Measurements from ENCODE around the gene ZBTB21. TPM values are rescaled to one million over a fixed set of nuclear protein-coding genes. Genes with fewer than 3 reads are reported as not detected.

ZBTB21 gene
- total RNA-seq = 60.4 TPM

DNA sequence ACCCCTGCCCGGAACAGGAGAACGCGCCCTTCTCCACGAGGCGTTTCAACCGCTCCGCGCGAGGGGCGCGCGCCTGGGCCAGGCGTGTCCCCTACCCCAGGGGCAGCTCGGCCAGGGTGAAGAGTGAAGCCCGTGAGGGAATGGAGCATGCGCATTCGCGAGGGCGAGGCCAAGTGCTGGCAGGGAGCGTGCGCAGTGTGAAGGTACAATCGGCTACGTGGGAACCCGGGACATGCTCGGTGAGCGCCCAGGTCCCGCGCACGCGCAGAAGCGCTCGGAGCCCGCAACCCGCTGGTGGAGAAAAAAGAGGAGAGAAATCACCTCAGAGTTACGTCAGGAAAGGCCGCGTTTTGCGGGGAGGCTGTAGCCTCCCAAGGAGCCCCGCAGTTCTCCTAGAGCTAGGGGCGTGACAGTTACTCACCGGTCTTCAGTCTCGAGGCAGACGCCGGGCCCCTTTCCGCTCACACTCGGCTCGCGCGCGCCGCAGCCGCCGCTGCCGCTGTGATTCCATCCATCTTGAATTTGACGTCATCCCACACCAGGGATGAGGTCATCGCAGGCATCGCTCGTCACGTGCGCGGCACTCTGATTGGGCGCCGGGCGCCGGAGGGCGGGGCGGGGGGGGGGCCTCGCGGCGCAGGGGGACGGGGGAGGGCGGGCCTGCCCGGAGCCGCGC lies at the start of gene ZBTB21:
Gene ZBTB21 (minus strand): TSS at position 530 of the 676 bp plus-strand sequence. CDS start 16,265 bp downstream, outside the sequence.
- Histone ChIP-seq H3K9me3 (ENCODE audit: low read depth, low read length) (no peaks in the 10 kb centered on the region), H3K4me3 (ENCODE audit: low read length) (peak within 1 kb of the TSS; percentile 71), H3K4me1 (ENCODE audit: insufficient read depth, low read length) (peaks cover 14% of the 10 kb centered on the region), H3K27me3 (ENCODE audit: insufficient read depth, low read length) (no peaks in the 10 kb centered on the region)

DNA sequence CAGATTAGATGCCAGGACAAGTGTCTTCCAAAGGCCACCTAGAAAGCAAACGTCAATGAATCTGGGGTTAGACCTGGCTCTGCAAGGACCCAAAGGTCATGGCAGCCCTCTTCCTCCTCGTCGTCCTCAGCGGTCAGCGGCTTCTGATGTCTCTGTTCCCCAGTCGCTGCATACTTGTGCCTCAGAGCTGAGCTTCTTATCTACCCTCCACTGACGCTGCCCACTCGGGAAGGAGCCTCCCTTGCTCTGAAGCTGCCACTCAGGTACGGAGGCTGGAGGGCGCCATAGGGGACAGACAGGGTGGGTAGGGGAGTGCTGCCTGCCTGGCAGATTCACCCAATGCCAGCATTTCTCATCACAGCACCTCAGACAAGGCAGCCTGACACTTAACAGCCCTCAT lies 49.6 kb upstream of the ZBTB21 start:
- no peaks in the 10 kb centered on the region for H3K27me3 ChIP-seq (ENCODE audit: insufficient read depth, low read length)
- H3K4me1 ChIP-seq (ENCODE audit: insufficient read depth, low read length) = peaks cover 58% of the 10 kb centered on the region
- no peak overlapping the region for H3K4me3 ChIP-seq (ENCODE audit: low read length)
- no peaks in the 10 kb centered on the region for H3K9me3 ChIP-seq (ENCODE audit: low read depth, low read length)

DNA sequence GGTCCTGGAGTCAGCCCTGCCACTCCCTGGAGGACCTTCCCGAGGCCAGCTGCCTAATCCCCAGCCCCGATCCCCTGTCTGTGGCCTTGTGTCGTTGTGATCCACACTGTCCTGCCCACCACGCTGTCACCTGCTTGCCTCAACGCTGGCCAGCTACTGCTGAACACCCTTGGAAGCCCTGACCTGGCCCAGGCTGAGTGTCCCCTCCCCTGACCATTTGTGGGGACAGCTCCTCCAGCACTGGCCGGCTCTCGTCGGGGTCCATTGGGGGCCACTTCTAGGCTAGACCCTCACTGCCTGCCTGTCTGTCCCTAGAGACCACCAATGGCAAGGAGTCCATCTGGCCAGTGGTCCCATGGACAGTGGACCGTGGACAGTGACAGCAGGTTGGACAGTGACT lies 49.0 kb upstream of the ZBTB21 start:
- no peaks in the 10 kb centered on the region for H3K9me3 ChIP-seq (ENCODE audit: low read depth, low read length)
- H3K27me3 ChIP-seq (ENCODE audit: insufficient read depth, low read length) = no peaks in the 10 kb centered on the region
- H3K4me1 ChIP-seq (ENCODE audit: insufficient read depth, low read length) = peaks cover 52% of the 10 kb centered on the region
- H3K4me3 ChIP-seq (ENCODE audit: low read length) = no peak overlapping the region

DNA sequence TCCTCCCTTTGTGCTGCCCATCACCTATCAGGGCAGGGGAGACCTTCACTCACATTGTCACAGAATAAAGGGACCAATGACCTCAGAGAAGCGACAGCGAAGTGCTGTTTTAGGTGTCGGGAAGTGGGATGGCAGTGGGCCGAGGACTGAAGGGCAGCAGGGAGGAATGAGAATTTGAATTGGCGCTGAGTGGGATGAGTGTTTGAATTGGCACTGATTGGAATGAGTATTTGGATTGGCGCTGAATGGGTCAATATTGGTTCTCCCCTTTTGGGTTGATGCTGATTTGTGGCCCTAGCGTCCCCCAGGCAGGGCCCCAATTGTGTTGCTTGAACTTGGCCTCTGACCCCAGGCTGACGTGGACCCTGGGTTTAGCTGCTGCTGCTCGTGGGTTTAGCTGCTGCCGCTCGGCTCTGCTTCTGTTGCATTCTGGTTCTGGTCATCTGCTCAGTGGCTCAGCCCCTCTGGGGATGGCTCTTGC lies 48.5 kb upstream of the ZBTB21 start:
- Histone ChIP-seq H3K4me3 (ENCODE audit: low read length) (no peak overlapping the region), H3K9me3 (ENCODE audit: low read depth, low read length) (no peaks in the 10 kb centered on the region), H3K4me1 (ENCODE audit: insufficient read depth, low read length) (peaks cover 47% of the 10 kb centered on the region), H3K27me3 (ENCODE audit: insufficient read depth, low read length) (no peaks in the 10 kb centered on the region)

DNA sequence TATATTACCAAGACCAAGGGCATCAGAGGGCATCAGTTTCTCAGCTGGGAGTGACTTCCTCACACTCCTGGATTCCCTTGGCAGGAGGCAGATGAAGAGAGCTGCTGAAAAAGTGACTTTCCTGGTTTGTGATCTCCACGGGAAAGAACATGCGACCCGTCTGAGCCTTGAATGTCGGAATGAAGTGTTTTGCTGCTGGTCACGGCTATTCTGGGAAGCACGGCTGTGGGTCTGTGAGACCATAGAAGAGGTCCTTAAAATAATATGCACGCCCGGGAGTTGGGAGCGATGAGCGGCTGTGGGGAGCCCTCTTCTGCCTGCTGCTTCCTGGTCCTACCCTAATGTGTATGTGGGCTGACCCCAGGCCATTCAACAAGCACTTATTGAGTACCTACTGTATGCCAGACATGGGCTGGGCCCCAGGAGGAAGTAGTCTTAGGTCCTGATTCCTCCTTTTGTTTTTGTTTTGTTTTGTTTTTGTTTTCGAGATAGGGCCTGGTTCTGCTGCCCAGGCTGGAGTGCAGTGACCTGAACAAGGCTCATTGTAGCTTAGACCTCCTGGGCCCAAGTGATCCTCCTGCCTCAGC lies 47.8 kb upstream of the ZBTB21 start:
- no peaks in the 10 kb centered on the region for H3K9me3 ChIP-seq (ENCODE audit: low read depth, low read length)
- peaks cover 40% of the 10 kb centered on the region for H3K4me1 ChIP-seq (ENCODE audit: insufficient read depth, low read length)
- H3K27me3 ChIP-seq (ENCODE audit: insufficient read depth, low read length) = no peaks in the 10 kb centered on the region
- H3K4me3 ChIP-seq (ENCODE audit: low read length) = no peak overlapping the region

DNA sequence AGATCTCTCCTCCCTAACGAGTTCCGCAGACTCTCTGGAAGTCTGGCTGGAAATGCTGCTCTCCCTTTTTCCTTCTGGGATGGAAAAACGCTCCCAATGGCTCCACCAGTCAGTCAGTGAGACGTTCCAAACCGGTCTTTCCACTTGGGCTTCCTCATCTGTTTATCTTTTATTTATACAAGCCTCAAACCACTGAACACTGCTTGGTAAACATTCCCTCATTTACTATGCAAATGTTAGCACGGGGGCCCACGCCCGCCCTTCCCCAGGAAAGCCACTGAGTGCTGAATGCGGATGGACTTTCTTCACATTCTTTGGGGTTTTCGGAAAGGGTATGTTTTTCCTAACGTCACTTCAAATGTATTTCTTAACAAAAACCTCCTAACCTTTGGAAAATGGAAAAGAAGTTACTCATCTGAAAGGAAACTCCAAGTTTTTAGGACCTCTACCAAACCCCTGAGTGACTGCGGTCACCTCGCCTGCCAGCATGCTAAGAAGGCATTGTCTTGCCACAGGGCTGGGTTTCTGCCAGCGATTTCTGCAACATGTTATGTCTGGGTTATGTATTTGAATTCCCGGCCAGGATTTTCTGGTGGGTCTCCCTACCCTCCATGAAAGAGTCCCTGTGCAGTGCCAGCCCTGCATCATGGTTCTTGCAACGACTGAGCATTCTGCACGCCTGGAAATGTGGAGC lies 47.0 kb upstream of the ZBTB21 start:
- Histone ChIP-seq H3K27me3 (ENCODE audit: insufficient read depth, low read length) (no peaks in the 10 kb centered on the region), H3K4me3 (ENCODE audit: low read length) (no peak overlapping the region), H3K9me3 (ENCODE audit: low read depth, low read length) (no peaks in the 10 kb centered on the region), H3K4me1 (ENCODE audit: insufficient read depth, low read length) (peaks cover 32% of the 10 kb centered on the region)

DNA sequence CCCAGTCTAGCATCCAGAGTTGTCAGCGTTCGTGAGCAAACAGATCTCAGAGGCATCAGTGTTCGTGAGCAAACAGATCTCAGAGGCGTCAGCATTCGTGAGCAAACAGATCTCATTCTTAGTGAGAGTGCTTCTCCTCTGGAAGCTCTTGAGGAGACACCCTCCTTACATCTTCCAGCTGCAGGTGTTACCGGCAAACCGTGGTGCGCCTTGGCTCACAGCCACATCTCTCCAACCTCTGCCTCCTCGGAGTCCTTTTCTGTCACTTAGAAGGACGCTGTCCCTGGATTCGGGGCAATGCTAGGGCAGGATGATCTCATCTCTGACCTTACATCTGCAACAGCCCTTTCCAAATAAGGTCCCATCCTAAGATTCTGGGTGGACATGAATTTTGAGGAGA lies 46.3 kb upstream of the ZBTB21 start:
- Histone ChIP-seq H3K27me3 (ENCODE audit: insufficient read depth, low read length) (no peaks in the 10 kb centered on the region), H3K9me3 (ENCODE audit: low read depth, low read length) (no peaks in the 10 kb centered on the region)

DNA sequence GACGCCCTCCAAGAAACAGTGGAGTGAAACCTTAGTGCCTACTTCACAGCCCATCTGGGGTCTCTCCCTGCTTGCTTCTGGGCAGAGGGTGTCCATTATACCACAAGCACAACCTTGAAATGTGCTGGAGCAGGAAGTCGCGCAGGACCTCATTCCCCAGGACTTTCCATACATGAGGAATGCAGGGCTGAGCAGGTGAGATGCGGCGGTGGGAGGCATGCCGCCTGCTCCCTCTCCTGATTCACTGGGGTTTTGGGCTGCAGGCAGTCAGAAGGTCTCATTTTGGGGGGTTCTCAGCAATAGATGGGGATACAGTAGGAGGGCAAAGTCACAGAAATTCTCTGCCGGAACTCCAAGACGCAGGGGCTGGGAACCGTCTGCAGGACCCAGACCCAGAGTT lies 45.3 kb upstream of the ZBTB21 start:
- H3K4me1 ChIP-seq (ENCODE audit: insufficient read depth, low read length) = peaks cover 15% of the 10 kb centered on the region
- H3K9me3 ChIP-seq (ENCODE audit: low read depth, low read length) = no peaks in the 10 kb centered on the region
- no peaks in the 10 kb centered on the region for H3K27me3 ChIP-seq (ENCODE audit: insufficient read depth, low read length)
- no peak overlapping the region for H3K4me3 ChIP-seq (ENCODE audit: low read length)

More for the DNA sequence above, 46.3 kb upstream of the ZBTB21 start:
- Histone ChIP-seq H3K4me3 (ENCODE audit: low read length) (no peak overlapping the region), H3K4me1 (ENCODE audit: insufficient read depth, low read length) (peaks cover 25% of the 10 kb centered on the region)

DNA sequence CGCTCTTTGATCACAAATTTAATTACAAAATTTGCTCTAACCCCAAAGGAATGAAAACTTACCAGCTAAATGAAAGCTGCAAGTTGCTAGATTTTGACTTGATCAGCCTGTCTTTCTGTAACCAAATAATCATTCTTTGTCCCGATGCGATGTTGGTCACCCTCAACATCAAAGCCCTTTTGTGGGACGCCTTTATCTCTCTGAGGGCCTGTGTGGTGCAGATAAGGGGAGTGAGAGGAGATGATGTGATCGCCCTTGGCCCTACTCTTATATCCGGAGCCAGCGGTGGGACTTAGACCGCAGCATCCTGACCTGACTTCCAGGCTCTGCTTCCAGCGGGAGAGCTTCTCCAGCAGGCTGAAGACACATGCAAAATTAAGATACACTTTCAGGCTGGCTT lies 41.6 kb upstream of the ZBTB21 start:
- no peak overlapping the region for H3K4me3 ChIP-seq (ENCODE audit: low read length)
- no peaks in the 10 kb centered on the region for H3K27me3 ChIP-seq (ENCODE audit: insufficient read depth, low read length)
- no peaks in the 10 kb centered on the region for H3K9me3 ChIP-seq (ENCODE audit: low read depth, low read length)
- no peaks in the 10 kb centered on the region for H3K4me1 ChIP-seq (ENCODE audit: insufficient read depth, low read length)

DNA sequence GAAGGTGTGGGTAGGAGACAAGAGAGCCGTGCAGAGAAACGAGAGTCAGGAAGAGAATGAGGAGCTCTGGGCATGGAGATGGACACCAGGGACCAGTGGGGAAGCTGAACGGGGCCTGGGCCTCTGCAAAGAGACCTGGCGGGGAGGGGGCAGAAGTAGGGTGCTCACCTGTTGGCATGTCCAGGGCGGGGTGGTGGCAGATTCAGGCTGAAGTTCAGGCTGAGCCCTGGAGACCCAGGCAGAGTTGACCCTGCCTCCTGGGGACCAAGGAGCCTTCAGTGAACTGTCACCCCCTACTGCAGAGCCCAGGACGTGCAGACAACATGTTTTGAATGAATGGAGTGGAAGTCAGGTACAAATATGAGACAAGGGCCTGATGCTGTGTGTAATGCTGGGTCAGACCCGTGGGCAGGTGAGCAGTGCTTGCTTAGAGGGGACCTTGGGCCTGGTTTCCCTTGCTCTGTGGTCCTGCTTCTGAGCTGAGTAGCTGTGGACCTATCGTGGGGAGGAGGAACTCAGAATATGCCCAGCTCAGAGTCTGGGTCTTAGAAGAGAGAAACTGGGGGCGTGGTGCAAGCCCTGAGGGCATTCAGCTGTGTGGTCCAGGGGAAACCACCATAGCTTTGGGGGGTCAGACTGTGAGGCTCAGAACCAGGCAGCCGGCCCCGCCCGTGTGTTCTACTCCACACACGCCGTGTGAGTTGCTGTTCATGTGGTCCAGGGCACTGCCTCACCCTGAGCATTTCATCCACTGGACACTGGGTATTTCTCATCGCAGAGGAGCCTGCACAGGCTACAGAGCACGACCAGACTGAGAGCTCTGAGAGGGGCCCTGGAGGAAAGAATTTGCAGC lies 39.6 kb upstream of the ZBTB21 start:
- H3K27me3 ChIP-seq (ENCODE audit: insufficient read depth, low read length) = no peaks in the 10 kb centered on the region
- H3K9me3 ChIP-seq (ENCODE audit: low read depth, low read length) = no peaks in the 10 kb centered on the region
- H3K4me1 ChIP-seq (ENCODE audit: insufficient read depth, low read length) = no peaks in the 10 kb centered on the region
- no peak overlapping the region for H3K4me3 ChIP-seq (ENCODE audit: low read length)

DNA sequence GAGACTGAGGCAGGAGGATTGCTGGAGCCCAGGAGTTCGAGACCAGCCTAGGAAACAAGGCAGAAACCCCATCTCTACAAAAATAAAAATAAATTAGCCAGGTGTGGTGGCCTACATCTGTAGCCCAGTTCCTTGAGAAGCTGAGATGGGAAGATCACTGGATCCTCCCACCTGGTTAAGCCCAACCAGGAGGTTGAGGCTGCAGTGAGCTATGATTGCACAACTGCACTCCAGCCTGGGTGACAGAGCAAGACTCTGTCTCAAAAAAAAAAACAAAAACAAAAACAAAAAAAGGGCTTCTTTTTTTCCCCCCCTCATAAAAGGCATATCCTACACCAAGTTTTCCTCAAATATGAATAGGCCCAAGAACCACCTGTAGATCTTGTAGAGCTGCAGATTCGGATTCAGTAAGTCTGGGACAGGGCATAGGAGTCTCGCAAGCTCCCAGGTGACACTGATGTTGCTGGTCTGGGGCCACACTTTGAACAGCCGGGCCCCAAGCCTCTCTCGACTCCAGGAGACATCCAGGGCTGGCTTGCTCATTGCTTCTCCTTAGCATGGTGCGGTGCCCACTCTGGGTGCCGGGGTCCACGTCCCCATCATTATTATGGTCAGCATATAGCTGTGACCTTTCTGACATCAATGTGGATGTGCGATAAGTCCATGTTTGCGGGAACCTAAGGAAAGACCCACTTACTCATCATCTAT lies 38.9 kb upstream of the ZBTB21 start:
- Histone ChIP-seq H3K9me3 (ENCODE audit: low read depth, low read length) (no peaks in the 10 kb centered on the region), H3K4me3 (ENCODE audit: low read length) (no peak overlapping the region), H3K4me1 (ENCODE audit: insufficient read depth, low read length) (no peaks in the 10 kb centered on the region), H3K27me3 (ENCODE audit: insufficient read depth, low read length) (no peaks in the 10 kb centered on the region)

DNA sequence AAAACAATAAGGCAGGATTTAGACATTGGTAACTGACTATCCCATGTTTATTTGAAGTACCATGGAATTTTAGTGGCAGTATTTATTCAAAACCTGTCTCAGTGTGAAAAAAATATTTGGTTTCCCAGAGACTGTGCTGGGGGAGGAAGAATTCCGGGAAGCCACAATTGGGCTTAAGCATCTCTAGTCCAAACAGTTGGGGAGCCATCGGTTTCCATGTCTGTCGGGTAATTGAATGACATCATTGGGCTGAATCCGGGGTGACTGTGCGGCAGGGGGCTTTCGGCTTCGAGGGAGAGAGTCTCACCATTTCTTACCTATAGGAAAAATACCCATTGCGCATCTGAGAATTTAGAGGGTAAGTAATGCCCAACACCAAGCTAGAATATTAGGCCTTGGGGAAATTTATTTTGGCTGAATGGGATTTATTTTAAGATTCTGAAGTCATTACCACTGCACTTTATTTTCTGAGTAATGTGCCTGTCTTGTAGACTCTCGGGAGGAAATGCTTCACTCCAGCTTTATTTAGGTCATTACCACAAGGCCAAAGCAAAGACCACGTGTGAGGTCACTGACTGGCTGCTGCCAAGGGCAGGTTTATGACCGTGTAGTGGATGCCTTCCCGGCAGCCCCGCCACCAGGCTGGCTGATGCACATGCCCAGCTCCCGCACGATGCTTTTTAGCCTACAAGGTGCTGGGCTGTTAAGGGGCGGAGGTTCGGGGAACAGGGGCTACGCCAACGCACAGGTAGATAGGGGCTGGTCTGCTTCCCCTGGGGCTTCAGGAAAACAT lies 37.9 kb upstream of the ZBTB21 start:
- H3K4me3 ChIP-seq (ENCODE audit: low read length) = no peak overlapping the region

DNA sequence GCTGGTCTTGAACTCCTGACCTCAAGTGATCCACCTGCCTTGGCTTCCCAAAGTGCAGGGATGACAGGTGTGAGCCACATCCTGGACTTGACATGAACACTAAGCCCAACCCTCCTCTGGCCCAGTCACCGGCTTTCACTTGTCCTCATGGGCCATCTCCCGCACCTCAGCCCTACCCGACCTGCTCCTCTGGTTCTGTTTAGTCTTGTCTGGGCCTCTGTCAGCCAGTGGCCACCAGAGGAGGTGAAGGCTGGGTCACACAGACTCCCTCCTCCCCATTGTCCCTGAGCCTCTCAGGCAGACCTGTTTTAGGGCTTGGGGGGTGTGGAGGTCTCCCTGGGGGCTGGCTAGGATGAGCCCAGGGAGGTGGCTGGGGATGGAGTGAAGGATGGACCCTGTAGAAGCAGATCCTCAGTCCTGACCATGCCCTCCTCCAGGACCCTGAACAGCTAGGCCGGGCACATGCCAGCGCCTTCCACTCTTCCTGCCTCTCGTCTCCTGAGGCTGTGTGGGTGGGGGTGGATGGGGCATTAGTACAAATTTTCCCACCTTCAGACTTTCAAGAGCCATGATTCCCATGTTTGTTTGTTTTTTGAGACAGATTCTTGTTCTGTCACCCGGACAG lies 34.8 kb upstream of the ZBTB21 start:
- no peaks in the 10 kb centered on the region for H3K4me1 ChIP-seq (ENCODE audit: insufficient read depth, low read length)
- no peak overlapping the region for H3K4me3 ChIP-seq (ENCODE audit: low read length)
- H3K9me3 ChIP-seq (ENCODE audit: low read depth, low read length) = no peaks in the 10 kb centered on the region
- no peaks in the 10 kb centered on the region for H3K27me3 ChIP-seq (ENCODE audit: insufficient read depth, low read length)

More for the DNA sequence above, 37.9 kb upstream of the ZBTB21 start:
- Histone ChIP-seq H3K9me3 (ENCODE audit: low read depth, low read length) (no peaks in the 10 kb centered on the region), H3K4me1 (ENCODE audit: insufficient read depth, low read length) (no peaks in the 10 kb centered on the region), H3K27me3 (ENCODE audit: insufficient read depth, low read length) (no peaks in the 10 kb centered on the region)

All from mononuclear cell (primary cell).